Stimulated activated CD8-positive, alpha-beta memory T cell treated with anti-CD3 and anti-CD28 coated beads, Interleukin-15, amount 100 ng/mL, for 48 hours (primary cell): Measurements from ENCODE around the gene GSN.

ENCODE experiments used
- DNase-seq, 2 donors: peaks; one replicate each; pipeline ENCODE4 v3.0.0-alpha.2; 2020; ENCODE audit warnings: low read depth in 2 of 2

The GSN gene

DNA sequence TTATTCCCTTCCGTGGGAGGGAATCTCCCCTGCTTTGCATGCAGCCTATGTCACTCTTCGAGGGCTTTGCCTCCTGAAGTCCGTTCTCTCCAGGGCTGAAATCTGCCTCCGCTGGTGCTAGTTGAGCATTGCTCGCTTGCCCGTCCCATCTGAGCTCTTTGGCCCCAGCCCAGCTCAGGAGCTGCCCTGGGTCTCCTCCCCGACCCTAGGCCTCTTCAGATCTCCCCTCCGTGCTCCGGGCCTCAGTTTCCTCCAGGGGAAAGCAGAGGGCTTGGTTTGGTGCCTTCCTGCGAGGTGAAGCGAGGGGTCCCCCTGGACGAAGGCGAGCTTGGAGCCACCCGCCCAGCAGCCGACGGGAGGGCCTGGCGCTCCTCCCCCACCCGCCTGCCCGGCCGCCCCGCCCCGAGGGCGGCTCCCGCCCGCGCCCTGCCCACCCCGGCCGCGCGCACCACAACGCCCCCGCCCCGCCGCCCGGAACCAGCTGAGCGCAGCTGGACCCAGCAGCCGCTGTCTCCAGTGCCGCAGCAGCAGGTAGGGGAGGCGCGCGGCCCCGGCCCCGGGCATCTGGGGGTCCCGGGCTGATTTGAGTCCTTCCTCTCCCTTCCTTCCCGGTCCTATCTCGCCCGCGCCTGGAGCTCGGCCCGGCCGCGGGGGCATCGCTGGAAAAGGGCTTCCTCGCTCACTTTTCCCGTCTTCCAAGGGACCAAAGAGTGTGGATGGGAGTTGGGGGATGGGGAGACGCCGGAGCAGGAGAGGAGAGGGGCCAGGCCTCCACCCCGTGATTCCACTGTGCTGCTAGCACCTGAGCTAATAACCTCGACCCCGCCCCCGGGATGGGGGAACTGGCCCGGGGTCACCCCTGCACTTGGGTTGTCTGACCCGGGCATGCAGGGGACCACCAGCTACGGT, at the start of gene GSN:
TSS of gene GSN (plus strand) at position 474 of the 909 bp plus-strand sequence. CDS start 33,810 bp downstream, outside the sequence.
- DNase-seq: peak; percentile 16 to 20

DNA sequence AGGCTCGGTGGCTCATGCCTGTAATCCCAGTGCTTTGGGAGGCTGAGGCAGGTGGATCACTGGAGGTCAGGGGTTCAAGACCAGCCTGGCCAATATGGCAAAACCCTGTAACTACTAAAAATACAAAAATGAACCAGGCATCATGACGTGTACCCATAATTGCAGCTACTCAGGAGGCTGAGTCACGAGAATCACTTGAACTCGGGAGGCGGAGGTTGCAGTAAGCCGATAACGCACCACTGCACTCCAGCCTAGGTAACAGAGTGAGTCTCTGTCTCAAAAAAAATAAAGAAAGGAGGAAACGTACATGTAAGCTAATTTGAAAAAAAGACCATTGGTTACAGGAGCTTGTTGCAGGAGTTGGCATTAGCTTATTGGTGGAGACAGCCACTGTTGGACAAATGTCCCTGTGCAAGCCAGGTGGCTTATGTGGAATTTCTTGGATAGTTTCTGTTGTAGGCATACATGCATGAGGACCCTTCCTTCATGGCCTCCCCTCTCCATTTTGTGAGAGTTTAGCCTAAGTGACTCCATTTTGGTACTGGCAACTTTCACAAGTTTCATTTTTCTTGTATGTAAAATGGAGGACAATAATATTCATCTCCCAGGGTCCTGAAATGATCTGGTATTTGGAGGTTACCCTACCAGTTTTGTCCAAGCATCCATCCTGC, 49.5 kb upstream of the GSN start:
- DNase-seq: no peak

DNA sequence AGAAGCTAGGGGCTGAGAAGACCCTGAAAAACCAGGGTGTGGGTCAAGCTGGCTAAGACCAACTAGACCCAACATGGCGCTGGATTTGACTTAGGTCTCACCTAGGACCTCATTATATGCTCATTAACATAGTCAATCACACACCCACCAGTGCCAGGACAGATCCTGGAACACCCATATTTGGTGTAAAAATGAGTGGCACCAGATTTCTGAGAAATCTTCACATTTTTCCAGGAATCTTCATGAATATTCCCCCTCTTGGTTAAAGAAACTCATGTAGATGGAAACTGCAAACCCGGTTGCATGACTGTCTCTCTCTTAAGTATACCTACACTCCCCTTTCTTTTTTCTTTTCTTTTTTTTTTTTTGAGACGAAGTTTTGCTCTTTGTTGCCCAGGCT, 48.4 kb upstream of the GSN start:
- DNase-seq: no peak

DNA sequence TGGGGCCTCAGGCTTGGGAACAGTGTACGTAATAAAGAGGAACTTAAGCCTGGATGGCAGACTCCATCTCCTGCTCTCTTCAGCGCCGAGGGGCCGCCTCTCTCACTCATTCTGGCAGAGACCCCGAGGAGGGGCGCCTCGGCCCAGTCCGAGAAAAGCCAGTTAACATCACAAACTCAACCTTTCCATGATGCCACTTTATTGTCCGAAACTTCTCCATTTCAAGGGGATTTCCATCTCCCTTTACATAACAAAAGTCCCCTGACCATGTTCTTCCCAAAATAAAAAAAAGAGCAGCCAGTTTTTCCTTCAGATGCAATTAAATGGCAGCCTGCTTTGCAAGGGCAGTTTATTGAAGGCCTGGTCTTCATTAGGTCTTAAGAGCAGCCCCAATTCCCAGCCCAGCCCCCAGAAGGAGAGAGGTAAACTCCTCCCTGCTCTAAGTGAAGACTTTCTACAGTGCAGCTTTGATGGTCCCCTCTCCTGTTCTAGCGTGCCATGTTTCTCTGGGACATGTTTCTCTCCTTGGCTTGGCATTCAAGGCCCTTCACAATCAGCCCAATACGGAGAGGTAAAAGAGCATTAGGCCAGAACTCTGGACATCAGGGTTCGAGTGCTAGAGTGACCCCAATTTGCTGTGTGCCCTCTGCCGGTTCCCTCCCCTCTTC, 46.8 kb upstream of the GSN start:
- no peak for DNase-seq

DNA sequence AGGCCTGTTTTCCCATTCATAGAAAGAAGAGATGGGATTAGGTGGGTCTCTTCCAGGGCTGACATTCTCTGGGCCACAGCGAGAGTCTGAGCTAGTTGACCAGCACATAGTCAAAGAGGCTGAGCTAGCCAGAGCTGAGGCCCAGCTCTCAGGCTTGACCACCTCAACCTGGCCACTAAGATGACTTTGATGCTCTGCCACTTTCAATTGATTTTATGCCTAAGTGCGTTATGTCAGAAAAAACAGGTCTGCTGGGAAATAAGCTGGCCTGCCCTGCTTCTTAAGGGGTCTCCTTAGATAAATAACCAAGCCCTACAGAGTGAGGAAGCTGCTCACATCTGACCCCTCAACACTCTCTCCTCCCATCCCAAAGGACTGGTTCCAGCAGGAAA, 46.3 kb upstream of the GSN start:
- DNase-seq: no peak

DNA sequence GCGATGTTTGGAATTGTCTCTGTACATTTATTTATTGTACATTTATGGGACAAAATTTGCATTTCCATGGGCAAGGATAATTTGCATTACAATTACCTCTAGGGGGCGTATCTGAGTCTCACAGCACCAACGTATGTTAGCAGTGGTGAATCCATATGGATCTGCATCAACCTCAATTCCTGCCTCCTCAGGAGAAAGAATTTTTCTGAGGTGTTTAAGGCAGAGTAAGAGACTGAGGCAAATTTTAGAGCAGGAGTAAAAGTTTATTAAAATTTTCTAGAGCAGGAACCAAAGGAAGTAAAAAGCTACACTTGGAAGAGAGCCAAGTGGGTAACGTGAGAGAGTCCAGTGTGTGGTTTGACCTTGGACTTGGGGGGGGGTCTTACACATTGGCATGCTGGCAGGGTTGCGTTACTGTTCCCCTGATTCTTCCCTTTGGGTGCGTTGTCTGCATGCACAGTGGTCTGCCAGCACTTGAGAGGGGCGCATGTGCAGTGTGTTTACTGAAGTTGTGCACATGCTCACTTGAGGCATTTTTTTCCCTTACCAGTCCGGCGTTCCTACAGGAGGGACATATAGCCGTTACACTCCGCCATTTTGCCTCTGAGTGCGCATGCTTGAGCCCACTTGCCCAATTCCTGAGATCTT, 45.3 kb upstream of the GSN start:
- DNase-seq: no peak

DNA sequence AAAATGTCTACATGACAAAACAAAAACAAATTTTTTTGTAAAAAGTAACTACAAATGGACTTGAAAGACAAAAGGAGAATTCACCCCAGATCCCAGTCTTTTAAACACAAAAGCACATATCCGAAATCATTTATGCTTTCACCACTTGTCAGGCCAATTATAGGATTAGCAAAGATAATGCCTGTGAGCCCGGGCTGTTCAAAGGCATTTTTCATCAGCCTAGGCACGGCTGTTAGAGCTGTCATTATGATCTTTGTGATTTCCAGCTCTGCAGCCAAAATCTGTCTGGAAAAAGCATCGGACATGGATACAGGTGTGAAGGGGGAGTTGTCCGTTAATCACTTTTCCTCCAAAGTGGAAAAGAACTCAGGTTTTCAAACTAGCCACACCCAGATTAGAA, 42.7 kb upstream of the GSN start:
- no peak for DNase-seq

DNA sequence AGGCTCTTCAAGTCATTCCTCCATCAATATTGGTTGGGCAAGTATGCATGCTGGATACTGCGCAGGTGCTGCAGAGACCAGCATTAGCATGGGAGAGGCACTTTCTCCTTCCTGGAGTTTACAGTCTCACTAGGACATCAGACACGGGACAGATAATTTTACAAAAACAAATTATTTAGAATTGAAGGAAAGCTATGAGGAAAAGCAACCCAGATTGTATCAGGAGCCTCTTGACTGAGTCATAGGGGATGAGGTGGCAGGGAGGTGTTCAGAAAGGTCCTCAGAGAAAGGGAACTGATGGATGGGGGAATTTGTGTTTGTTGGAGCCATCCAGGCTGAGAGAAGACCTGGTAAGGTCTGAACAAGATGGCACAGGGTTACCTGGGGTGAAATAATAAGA, 41.8 kb upstream of the GSN start:
- DNase-seq: no peak

DNA sequence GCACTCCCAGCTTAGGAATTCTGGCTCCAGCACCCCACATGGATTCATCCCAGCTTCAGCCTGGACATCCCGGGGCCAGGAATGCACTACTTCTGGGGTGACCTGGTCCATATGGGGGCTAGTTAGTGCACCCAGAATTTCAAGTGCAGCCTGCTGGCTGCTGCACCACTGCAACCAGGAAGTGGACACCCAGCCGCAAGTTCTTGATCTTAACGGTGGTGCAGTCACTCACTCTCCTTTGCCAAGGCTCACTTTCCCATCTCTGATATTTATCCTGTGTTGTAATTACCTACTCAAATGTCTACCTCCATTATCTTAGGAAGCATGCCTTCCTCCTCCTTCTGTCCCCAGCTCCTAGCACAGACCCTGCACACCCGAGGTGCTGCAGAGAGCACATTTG, 40.1 kb upstream of the GSN start:
- no peak for DNase-seq

DNA sequence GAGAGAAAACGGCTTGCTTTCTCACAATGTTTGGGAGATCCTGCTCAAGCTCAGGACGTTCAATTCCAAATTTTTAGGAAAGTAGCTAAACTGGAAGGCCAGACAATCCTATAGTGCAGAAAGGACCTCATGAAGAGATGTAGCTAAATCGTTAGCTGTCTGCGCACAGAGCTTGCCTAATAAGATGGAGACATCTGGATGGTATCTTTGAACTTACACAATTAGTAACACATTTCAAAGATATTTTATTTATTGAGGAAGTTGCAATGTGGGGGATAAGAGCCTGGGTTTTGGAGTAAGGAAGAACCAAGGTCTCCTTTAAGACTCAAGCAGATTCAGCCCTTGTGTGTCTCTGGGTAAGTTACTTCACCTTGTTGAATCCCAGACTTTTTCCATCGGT, 37.7 kb upstream of the GSN start:
- DNase-seq: no peak

DNA sequence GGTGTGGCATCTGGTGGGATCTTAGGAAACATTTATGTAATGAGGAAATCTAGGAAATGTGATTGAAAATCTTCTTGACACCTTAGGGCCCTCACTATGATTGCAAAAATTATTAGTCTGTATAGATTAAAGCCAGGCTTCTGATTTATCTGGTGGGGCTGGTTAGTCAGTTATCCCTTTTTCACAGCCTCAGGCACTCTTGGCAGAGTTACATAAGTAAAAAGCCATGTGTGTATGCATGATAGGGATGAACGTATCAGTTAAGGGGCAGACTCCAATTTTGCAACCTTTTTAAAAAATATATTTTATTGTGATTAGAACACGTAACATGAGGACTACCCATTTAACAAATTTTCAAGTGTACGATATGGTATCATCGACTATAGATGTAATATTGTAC, 35.7 kb upstream of the GSN start:
- DNase-seq: no peak

DNA sequence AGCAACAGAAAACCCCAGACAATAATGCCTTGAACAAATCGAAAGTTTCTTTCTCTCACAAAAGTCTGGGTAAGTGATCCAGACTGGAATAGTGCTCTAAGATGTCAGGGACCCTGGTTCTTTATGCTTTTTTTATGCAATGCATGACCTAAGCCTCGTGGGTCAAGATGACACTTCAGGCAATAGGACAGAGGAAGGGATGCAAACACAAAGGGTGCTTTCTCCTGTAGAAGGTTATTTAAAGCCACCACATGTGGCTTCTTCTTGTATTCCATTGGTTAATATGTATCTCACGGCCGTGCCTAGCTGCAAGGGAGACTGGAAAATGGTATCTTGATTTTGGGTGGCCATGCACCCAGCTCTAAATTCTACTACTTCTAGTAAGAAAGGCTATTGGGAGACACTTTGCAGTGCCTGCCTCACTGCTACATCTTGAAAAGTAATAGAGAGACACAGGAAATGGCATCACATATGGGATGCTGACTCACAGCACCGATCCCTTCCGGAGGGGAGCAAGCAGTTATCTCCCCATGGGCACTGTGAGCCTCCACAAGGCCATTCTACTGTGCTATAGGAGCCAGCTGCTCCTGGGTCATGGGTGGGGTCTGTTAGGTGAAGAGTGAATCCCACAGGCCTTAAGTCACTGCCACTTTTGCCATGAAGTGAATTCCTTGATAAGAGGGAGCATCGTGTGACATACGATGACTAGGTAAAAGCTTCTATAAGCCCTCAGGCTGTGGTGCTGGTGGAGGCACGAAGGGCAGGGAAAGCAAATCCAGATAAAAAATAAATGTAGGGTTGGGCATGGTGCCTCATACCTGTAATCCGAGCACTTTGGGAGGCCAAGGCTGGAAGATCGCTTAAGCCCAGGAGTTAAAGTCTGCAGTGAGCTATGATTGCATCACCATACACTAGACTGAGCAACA, 33.8 kb upstream of the GSN start:
- no peak for DNase-seq

DNA sequence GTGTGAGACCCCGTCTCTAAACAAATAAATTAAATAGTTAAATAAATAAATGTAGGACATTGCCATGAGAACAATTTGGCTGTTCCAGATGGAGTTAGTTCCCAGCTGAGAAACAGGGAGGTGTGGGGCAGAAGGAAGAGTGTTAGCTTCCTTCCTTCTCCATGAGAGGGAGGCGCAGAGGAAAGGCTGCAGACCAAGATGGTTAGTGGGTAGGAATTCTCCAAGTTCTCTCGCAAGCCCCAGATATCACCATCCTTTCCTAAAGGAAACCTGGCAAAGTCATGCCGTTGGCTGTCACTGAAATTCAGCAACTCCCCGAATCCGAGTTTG, 33.2 kb upstream of the GSN start:
- DNase-seq: no peak

DNA sequence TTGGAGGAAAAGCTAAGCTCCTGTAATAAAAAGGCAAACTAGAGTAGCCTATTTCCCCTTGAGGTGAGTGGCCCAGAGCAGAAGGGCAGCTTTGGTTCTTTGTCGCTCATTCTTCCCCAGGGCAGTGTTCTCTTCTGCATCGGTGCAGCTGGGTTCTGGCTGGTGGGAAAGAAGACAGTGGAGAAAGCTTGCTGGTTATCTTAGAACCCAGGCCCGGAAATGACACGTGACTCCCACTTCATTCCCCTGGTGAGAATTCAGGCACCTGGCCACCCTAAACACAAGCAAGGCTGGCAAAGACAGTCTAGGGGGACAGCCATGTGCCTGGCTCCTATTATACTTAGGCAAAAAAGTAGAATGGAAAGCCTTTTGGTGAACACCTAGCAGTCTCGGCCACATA, 32.5 kb upstream of the GSN start:
- DNase-seq: no peak

DNA sequence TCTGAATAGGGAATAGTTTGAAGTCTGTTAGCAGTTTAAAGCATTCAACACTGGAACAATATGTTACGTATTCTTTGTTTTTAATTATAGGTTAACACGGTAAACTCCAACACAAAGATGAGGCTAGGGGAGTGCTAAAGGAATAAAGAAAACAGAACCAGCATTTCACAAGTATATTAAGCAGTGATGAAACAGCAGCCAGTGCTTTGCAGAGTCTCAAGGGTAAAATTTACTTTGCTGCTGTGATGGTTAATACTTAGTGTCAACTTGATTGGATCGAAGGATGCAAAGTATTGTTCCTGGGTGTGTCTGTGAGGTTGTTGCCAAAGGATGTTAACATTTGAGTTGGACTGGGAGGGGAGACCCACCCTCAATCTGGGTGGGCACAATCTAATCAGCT, 30.0 kb upstream of the GSN start:
- DNase-seq: no peak

DNA sequence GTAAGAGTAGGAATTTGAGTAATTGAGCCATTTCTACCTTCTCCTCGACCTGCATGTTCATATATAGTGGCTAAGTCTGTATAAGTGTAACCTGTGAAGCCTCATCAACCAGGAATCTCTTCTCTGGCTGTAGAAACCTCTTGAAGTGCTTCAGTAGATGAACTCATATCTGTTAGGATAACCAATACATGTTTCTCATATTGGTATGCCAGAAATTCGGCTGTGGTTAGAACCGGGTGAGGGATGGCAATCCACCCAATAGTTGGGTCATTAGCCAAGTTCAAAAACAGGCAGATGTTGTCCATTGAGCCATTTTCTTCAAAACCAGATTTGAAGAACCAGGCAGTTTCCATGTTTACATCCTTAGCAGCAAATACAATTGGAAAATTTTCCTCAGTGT, 28.9 kb upstream of the GSN start:
- DNase-seq: no peak

DNA sequence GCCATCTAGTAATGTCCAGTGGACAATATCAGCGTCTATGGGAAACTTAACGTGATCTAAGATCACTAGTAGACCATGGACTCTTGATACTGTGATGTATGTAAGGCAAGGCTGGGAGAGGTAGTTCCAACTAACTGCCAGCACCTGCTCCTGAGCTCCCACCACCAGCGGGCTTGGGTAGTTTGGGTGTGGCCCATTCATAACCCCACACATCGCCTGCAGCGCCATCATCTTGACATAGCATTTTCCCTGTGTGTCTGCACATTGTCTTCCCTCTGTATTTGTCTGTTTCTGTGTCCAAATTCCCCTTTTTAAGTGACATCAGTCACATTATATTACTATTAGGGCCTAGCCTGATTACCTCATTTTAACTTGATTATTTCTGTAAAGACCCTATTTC, 28.1 kb upstream of the GSN start:
- no peak for DNase-seq

DNA sequence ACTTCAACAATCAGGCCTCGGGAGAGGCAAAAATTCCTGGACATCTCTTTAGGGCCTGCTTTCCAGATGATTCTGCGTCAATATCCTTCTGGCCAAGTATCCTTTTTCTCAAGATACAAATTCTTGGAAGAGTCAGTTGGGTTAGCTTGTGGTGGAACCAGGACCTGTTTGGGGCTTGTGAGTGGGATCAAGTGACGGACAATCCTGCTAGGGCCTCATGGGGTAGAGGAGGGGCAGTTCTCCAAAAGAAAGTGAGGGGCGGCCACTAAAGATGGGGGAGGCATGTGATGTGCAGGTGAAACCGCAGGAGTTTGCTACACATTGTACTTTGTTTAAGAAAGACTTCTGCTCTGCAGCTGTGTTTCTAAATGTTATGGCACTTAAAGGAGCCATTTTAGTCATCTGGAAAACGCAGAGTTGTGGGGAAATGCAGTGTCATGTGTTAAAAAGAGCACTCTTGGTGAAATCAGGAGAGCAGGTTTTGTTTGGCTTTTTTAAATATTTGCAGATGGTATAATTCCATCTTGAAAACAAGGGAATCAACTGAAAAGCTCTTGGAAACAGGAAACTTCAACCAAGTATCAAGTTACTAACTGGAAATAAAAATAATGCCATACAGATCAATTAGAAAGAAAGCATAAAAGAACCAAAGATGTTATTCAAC, 27.4 kb upstream of the GSN start:
- no peak for DNase-seq

DNA sequence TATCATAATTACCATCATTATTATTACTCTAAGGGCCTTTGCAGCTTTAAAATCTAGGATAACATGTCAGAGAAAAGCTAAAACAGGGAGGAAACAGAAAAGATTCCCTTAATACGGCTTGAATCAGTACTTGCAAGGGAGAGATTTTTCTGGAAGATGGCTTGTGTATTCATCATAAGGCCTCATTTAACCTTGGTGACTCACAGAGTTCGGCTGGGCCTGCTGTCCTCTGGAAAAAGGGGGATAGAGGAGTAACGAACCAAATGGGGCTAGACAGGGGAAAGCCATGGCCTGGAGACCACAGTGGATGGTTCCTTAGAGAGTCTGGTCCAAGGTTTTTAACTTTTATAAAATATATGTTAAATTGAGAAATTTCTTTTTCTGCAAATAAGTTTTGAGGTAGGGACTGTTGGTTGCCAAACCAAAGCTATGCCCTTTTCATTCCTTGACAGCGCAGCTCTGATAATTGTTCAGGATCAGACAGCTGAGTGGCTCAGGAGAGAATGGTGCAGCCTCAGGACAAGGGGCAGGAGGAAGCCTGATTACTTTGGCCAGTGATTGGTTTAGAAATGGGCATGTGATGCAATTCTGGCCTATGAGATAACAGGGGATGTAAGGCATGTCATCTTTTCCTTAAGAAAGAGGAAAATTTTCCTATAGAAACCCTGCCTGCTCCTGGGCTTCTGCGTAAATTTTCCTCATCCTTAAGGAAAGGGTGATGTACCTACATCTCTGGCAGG, 25.6 kb upstream of the GSN start:
- DNase-seq: no peak

DNA sequence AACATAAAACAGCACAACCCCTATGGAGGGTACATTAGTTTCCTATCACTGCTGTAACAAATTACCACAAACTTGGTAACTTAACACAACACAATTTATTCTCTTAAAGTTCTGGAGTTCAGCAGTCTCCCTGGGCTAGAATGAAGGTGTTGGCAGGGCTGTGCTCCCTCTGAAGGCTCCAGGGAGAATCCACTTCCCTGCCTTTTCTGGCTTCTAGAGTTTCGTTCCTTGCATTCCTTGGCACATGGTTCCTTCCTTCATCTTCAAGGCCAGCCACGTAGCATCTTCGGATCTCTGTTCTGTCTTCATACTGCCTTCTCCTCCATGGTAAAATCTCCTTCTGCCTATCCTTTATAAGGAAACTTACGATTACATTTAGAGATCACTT, 25.0 kb upstream of the GSN start:
- DNase-seq: no peak
